ENCODE measurements around the gene MAML3.

Gene MAML3

GRCh38 chr4:139690419-139690818 is 463.6 kb downstream of the MAML3 start:
- DNase-seq (ENCODE audit: low read depth in 2 of 2), result no peak
- TF ChIP-seq, protein P1, sequence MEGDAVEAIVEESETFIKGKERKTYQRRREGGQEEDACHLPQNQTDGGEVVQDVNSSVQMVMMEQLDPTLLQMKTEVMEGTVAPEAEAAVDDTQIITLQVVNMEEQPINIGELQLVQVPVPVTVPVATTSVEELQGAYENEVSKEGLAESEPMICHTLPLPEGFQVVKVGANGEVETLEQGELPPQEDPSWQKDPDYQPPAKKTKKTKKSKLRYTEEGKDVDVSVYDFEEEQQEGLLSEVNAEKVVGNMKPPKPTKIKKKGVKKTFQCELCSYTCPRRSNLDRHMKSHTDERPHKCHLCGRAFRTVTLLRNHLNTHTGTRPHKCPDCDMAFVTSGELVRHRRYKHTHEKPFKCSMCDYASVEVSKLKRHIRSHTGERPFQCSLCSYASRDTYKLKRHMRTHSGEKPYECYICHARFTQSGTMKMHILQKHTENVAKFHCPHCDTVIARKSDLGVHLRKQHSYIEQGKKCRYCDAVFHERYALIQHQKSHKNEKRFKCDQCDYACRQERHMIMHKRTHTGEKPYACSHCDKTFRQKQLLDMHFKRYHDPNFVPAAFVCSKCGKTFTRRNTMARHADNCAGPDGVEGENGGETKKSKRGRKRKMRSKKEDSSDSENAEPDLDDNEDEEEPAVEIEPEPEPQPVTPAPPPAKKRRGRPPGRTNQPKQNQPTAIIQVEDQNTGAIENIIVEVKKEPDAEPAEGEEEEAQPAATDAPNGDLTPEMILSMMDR (IDR thresholded peaks at IDR 0.05; ENCODE audit: low read depth, low read length), result no peak
- H3K4me3 ChIP-seq (replicated peaks in 1 of 2; ENCODE audit: low read depth in 2 of 2, low read length in 2 of 2), result no peak overlapping the region

- no peak overlapping the region for H3K4me3 ChIP-seq (replicated peaks in 1 of 2; ENCODE audit: low read depth in 2 of 2, low read length in 2 of 2)
- peak in 1 of 2 donors; percentile 5 for DNase-seq (ENCODE audit: low read depth in 2 of 2)
- TF ChIP-seq, protein P1 (IDR thresholded peaks at IDR 0.05; ENCODE audit: low read depth, low read length), result no peak
Observed at GRCh38 chr4:139689093-139689722, 464.8 kb downstream of the MAML3 start.

- no peak overlapping the region for H3K4me3 ChIP-seq (replicated peaks in 1 of 2; ENCODE audit: low read depth in 2 of 2, low read length in 2 of 2)
- TF ChIP-seq, protein P1 (IDR thresholded peaks at IDR 0.05; ENCODE audit: low read depth, low read length), result no peak
- DNase-seq (ENCODE audit: low read depth in 2 of 2), result no peak
Observed at GRCh38 chr4:139686988-139687387, 467.0 kb downstream of the MAML3 start.

GRCh38 chr4:139686130-139686529 is 467.9 kb downstream of the MAML3 start:
- no peak for DNase-seq (ENCODE audit: low read depth in 2 of 2)
- TF ChIP-seq, protein P1 (IDR thresholded peaks at IDR 0.05; ENCODE audit: low read depth, low read length), result no peak
- no peak overlapping the region for H3K4me3 ChIP-seq (replicated peaks in 1 of 2; ENCODE audit: low read depth in 2 of 2, low read length in 2 of 2)

DNA sequence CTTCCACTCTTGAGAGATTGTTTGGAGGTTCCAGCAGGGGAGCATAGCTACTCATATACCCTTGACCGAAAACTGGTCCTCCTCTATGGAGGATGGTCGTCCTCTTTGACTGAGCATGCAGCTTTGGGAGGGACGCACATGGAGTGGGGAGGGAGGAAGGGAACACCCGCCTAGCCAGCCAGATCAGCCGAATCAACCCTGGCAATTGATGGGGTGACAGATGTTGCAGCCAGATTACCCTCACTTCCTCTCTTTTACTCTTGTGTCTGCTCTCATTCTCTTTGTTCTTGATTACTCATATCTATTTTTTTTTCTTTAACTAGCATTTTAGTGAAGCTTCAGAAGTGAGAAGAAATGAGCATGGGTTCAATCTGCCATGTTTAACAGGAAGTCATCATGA is 468.8 kb downstream of the MAML3 start:
- TF ChIP-seq, protein P1 (IDR thresholded peaks at IDR 0.05; ENCODE audit: low read depth, low read length), result no peak
- DNase-seq (ENCODE audit: low read depth in 2 of 2), result no peak
- H3K4me3 ChIP-seq (replicated peaks in 1 of 2; ENCODE audit: low read depth in 2 of 2, low read length in 2 of 2), result no peak overlapping the region

GRCh38 chr4:139684351-139684750 is 469.6 kb downstream of the MAML3 start:
- DNase-seq (ENCODE audit: low read depth in 2 of 2), result no peak
- no peak overlapping the region for H3K4me3 ChIP-seq (replicated peaks in 1 of 2; ENCODE audit: low read depth in 2 of 2, low read length in 2 of 2)
- TF ChIP-seq, protein P1 (IDR thresholded peaks at IDR 0.05; ENCODE audit: low read depth, low read length), result no peak

- no peak overlapping the region for H3K4me3 ChIP-seq (replicated peaks in 1 of 2; ENCODE audit: low read depth in 2 of 2, low read length in 2 of 2)
- peak; percentile 5 to 69 for DNase-seq (ENCODE audit: low read depth in 2 of 2)
- TF ChIP-seq, protein P1 (IDR thresholded peaks at IDR 0.05; ENCODE audit: low read depth, low read length), result no peak
Observed at GRCh38 chr4:139682741-139683151, 471.2 kb downstream of the MAML3 start.
